Cardiac septum (tissue), 1 donor: ENCODE results near the gene OGG1. TPM values are rescaled to one million over a fixed set of nuclear protein-coding genes. Genes with fewer than 3 reads are reported as not detected.

Source experiments
- DNase-seq: peaks from one replicate; pipeline ENCODE4 v3.0.0-alpha.2; 2020; ENCODE audit warnings: low spot score
- intact Hi-C: fragments of 100-400 bp; cut with DNase I; formaldehyde crosslinking; loops from one replicate; pipeline ENCODE4 v1.14.0; 2022
- long read RNA-seq: library from polyadenylated mRNA; unstranded; transcript quantifications from one replicate; pipeline ENCODE4 v2.0.0, GENCODE V29; 2021
- total RNA-seq: library from RNA; stranded (reverse); fragmentation: NEBNext Ultra II Directional; extraction: Animal tissue kit (Norgen Biotek cat#: 25700); gene quantifications from one replicate; pipeline ENCODE4 v1.2.1, GENCODE V29; 2021
- donor health status: DM: no; HTN: no; CAD: no.

The OGG1 gene
- total RNA-seq = 9.6 TPM
- long read RNA-seq, partial matches to known transcripts = 2 of 18 reads
- long read RNA-seq, other reads (novel, unspliced or antisense) = 4 of 18 reads

GRCh38 chr3:9749645-9750555, at the start of gene OGG1:
Gene OGG1 (plus strand): TSS chr3:9749952. CDS start chr3:9750287, 335 bp downstream.
- intact Hi-C loops = loop anchor here (1.0 to 5.0 kb wide), 5 partner anchors 19 to 103 kb away; partner anchors contain the start of genes ARPC4, BRPF1, MTMR14 and TADA3
- DNase-seq = peak; percentile 98

- DNase-seq = no peak
- intact Hi-C loops = no loop called here
These were observed 49.2 kb upstream of the OGG1 start for GRCh38 chr3:9700536-9700935.

GRCh38 chr3:9701006-9701405, 48.7 kb upstream of the OGG1 start:
- DNase-seq = no peak
- intact Hi-C loops = no loop called here

GRCh38 chr3:9701711-9702110, 48.0 kb upstream of the OGG1 start:
- intact Hi-C loops = no loop called here
- DNase-seq = no peak

- intact Hi-C loops = no loop called here
- no peak for DNase-seq
These were observed 46.5 kb upstream of the OGG1 start for GRCh38 chr3:9703240-9703639.

- no peak for DNase-seq
- intact Hi-C loops = no loop called here
These were observed 45.9 kb upstream of the OGG1 start, which contains the start of gene CPNE9 for GRCh38 chr3:9703736-9704346. Gene CPNE9 (plus strand): TSS chr3:9703833. CDS start chr3:9703997, 164 bp downstream.

GRCh38 chr3:9704347-9705322, 45.1 kb upstream of the OGG1 start:
- intact Hi-C loops = no loop called here
- DNase-seq = no peak

- intact Hi-C loops = loop anchor here (10.0 kb wide), 1 partner anchor 515 kb away; no protein-coding TSS in a partner anchor
- DNase-seq = no peak
These were observed 39.5 kb upstream of the OGG1 start for GRCh38 chr3:9710174-9710739.

- no peak for DNase-seq
- intact Hi-C loops = loop anchor here (10.0 kb wide), 1 partner anchor 512 kb away; no protein-coding TSS in a partner anchor
These were observed 37.3 kb upstream of the OGG1 start for GRCh38 chr3:9712415-9712814.

- intact Hi-C loops = loop anchor here (10.0 kb wide), 1 partner anchor 512 kb away; no protein-coding TSS in a partner anchor
- DNase-seq = no peak
These were observed 36.6 kb upstream of the OGG1 start for GRCh38 chr3:9713142-9713541.

- intact Hi-C loops = loop anchor here (10.0 kb wide), 1 partner anchor 510 kb away; no protein-coding TSS in a partner anchor
- no peak for DNase-seq
These were observed 34.6 kb upstream of the OGG1 start for GRCh38 chr3:9715136-9715535.

- intact Hi-C loops = loop anchor here (10.0 kb wide), 1 partner anchor 509 kb away; no protein-coding TSS in a partner anchor
- DNase-seq = peak; percentile 81
These were observed 33.9 kb upstream of the OGG1 start for GRCh38 chr3:9715764-9716437.

GRCh38 chr3:9716801-9717555, 32.8 kb upstream of the OGG1 start:
- intact Hi-C loops = loop anchor here (10.0 kb wide), 1 partner anchor 508 kb away; no protein-coding TSS in a partner anchor
- no peak for DNase-seq

- DNase-seq = no peak
- intact Hi-C loops = loop anchor here (10.0 kb wide), 1 partner anchor 507 kb away; no protein-coding TSS in a partner anchor
These were observed 32.2 kb upstream of the OGG1 start for GRCh38 chr3:9717563-9717962.

GRCh38 chr3:9718118-9718517, 31.6 kb upstream of the OGG1 start:
- intact Hi-C loops = loop anchor here (10.0 kb wide), 1 partner anchor 507 kb away; no protein-coding TSS in a partner anchor
- DNase-seq = no peak

- no peak for DNase-seq
- intact Hi-C loops = no loop called here
These were observed 28.6 kb upstream of the OGG1 start for GRCh38 chr3:9721015-9721699.

- no peak for DNase-seq
- intact Hi-C loops = no loop called here
These were observed 28.1 kb upstream of the OGG1 start for GRCh38 chr3:9721700-9722060.
